Measurements from ENCODE around the gene PNLDC1. TPM values are rescaled to one million over a fixed set of nuclear protein-coding genes. Genes with fewer than 3 reads are reported as not detected.

The PNLDC1 gene
- total and polyA plus RNA-seq, 9 of the 15 experiments (the other 6 are each of a cell fraction or from before 2014, with no cell fraction given): 0.12 TPM; not detected in 8

GRCh38 chr6:159790149-159790955 lies 9.7 kb upstream of the PNLDC1 start, which contains the start of gene MRPL18 (continued):
- TF ChIP-seq ZNF395 (CRISPR knock-in tag; IDR thresholded peaks at IDR 0.05) (0 out of 2 replicates have a peak, but pooled peaks have one; percentile 50), SMARCB1 (IDR thresholded peaks at IDR 0.05; ENCODE audit: insufficient read length, low read depth) (no peak), SIN3B (IDR thresholded peaks at IDR 0.05; ENCODE audit: low read depth) (peak; percentile 58), PATZ1 (CRISPR knock-in tag; IDR thresholded peaks at IDR 0.05; ENCODE audit: borderline replicate concordance) (no peak), NBN (IDR thresholded peaks at IDR 0.05; ENCODE audit: low read depth) (peak; percentile 8; the same call in 1 of the 2 replicates), ZBTB1 (CRISPR knock-in tag; IDR thresholded peaks at IDR 0.05; ENCODE audit: borderline replicate concordance, low read depth) (0 out of 2 replicates have a peak, but pooled peaks have one; percentile 43), CHD2 (IDR thresholded peaks at IDR 0.05; ENCODE audit: low read depth, low read length) (peak; percentile 81), MTA3 (IDR thresholded peaks at IDR 0.05; ENCODE audit: borderline replicate concordance) (peak; percentile 63), GABPA (tag; conservative IDR thresholded peaks at IDR 0.05; ENCODE audit: low read depth) (peak; percentile 50; the same call in 1 of the 2 replicates), EZH2 (IDR thresholded peaks at IDR 0.05; ENCODE audit: borderline replicate concordance, low read depth, low read length) (no peak), FOXM1 (IDR thresholded peaks at IDR 0.05; ENCODE audit: low read depth) (no peak), FOXM1 (CRISPR knock-in tag; IDR thresholded peaks at IDR 0.05; ENCODE audit: low read depth) (no peak), TCF7 (IDR thresholded peaks at IDR 0.05; ENCODE audit: borderline replicate concordance) (no peak), ZNF699 (CRISPR knock-in tag; IDR thresholded peaks at IDR 0.05; ENCODE audit: insufficient replicate concordance) (no peak), ZNF316 (IDR thresholded peaks at IDR 0.05) (no peak), NR4A1 (CRISPR knock-in tag; IDR thresholded peaks at IDR 0.05) (no peak), NR4A1 (tag; IDR thresholded peaks at IDR 0.05) (peak; percentile 22; the same call in 1 of the 2 replicates), KLF13 (tag; IDR thresholded peaks at IDR 0.05; ENCODE audit: borderline replicate concordance, low read depth) (no peak; the same call in 1 of the 2 replicates), ETS1 (conservative IDR thresholded peaks at IDR 0.05; ENCODE audit: control insufficient read depth, low read depth, low read length) (0 out of 2 replicates have a peak, but pooled peaks have one; percentile 58), ZKSCAN8 (CRISPR knock-in tag; IDR thresholded peaks at IDR 0.05) (no peak), SMARCC2 (IDR thresholded peaks at IDR 0.05; ENCODE audit: low read depth) (no peak), ZBTB9 (CRISPR knock-in tag; IDR thresholded peaks at IDR 0.05) (peak; percentile 89; the same call in 1 of the 2 replicates)
